ENCODE data around the gene UNC5C. TPM values are rescaled to one million over a fixed set of nuclear protein-coding genes. Genes with fewer than 3 reads are reported as not detected.
A peak's percentile ranks its signal among the peaks of the same experiment; 100 is the strongest.

UNC5C gene
- total and polyA plus RNA-seq, 2 donors (not counting 1 experiment from before 2014, with no cell fraction given), result 2.0 to 11.6 TPM

- H3K4me3 ChIP-seq (replicated peaks in 1 of 4; ENCODE audit: control extremely low read depth in 1 of 4, insufficient read depth in 1 of 4, low read depth in 3 of 4, low read length in 4 of 4), result no peak overlapping the region
- H4K20me1 ChIP-seq (ENCODE audit: control insufficient read depth, extremely low read depth, insufficient read depth, low read length), result no peaks in the 10 kb centered on the region
- no peak overlapping the region for H3K4me2 ChIP-seq (ENCODE audit: extremely low read depth, insufficient read depth, low read length)
- H3K4me1 ChIP-seq (ENCODE audit: control insufficient read depth, extremely low read depth, insufficient read depth, low read length), result no peaks in the 10 kb centered on the region
- H3K79me2 ChIP-seq (ENCODE audit: control insufficient read depth, insufficient read depth, low read length), result no peaks in the 10 kb centered on the region
- no peak for DNase-seq (ENCODE audit: low read depth in 2 of 2)
- TF ChIP-seq EZH2 (IDR thresholded peaks at IDR 0.05; ENCODE audit: low read length, missing control alignments), result no peak
- TF ChIP-seq CTCF (conservative IDR thresholded peaks at IDR 0.05 in 1 of 2, IDR thresholded peaks at IDR 0.05 in 1 of 2; ENCODE audit: low read depth in 1 of 2, low read length in 2 of 2), result no peak
- H2AFZ ChIP-seq (ENCODE audit: low read length), result no peak overlapping the region
- no peaks in the 10 kb centered on the region for H3K9me3 ChIP-seq (ENCODE audit: control insufficient read depth, insufficient read depth, low read depth, low read length)
- H3K27ac ChIP-seq (ENCODE audit: insufficient read depth, low read length), result no peak overlapping the region
- H3K27me3 ChIP-seq (ENCODE audit: control insufficient read depth, insufficient read depth, low read length), result no peaks in the 10 kb centered on the region
- H3K36me3 ChIP-seq (ENCODE audit: control insufficient read depth, insufficient read depth, low read length), result no peaks in the 10 kb centered on the region
- no peak overlapping the region for H3K9ac ChIP-seq (ENCODE audit: insufficient read depth, low read length)
Observed at GRCh38 chr4:95409750-95410149, 139.0 kb downstream of the UNC5C start.

GRCh38 chr4:95409127-95409526, 139.6 kb downstream of the UNC5C start:
- Histone ChIP-seq H4K20me1 (ENCODE audit: control insufficient read depth, extremely low read depth, insufficient read depth, low read length) (no peaks in the 10 kb centered on the region), H3K4me3 (replicated peaks in 1 of 4; ENCODE audit: control extremely low read depth in 1 of 4, insufficient read depth in 1 of 4, low read depth in 3 of 4, low read length in 4 of 4) (no peak overlapping the region), H3K4me2 (ENCODE audit: extremely low read depth, insufficient read depth, low read length) (no peak overlapping the region), H3K27me3 (ENCODE audit: control insufficient read depth, insufficient read depth, low read length) (no peaks in the 10 kb centered on the region), H2AFZ (ENCODE audit: low read length) (no peak overlapping the region), H3K36me3 (ENCODE audit: control insufficient read depth, insufficient read depth, low read length) (no peaks in the 10 kb centered on the region), H3K4me1 (ENCODE audit: control insufficient read depth, extremely low read depth, insufficient read depth, low read length) (no peaks in the 10 kb centered on the region), H3K27ac (ENCODE audit: insufficient read depth, low read length) (no peak overlapping the region), H3K9ac (ENCODE audit: insufficient read depth, low read length) (no peak overlapping the region), H3K9me3 (ENCODE audit: control insufficient read depth, insufficient read depth, low read depth, low read length) (no peaks in the 10 kb centered on the region), H3K79me2 (ENCODE audit: control insufficient read depth, insufficient read depth, low read length) (no peaks in the 10 kb centered on the region)
- DNase-seq (ENCODE audit: low read depth in 2 of 2), result peak in 1 of 2 donors; percentile 79
- no peak for TF ChIP-seq EZH2 (IDR thresholded peaks at IDR 0.05; ENCODE audit: low read length, missing control alignments)
- no peak for TF ChIP-seq CTCF (conservative IDR thresholded peaks at IDR 0.05 in 1 of 2, IDR thresholded peaks at IDR 0.05 in 1 of 2; ENCODE audit: low read depth in 1 of 2, low read length in 2 of 2)

GRCh38 chr4:95402299-95402698, 146.5 kb downstream of the UNC5C start:
- Histone ChIP-seq H3K27ac (ENCODE audit: insufficient read depth, low read length) (no peak overlapping the region), H3K4me2 (ENCODE audit: extremely low read depth, insufficient read depth, low read length) (no peak overlapping the region), H3K4me3 (replicated peaks in 1 of 4; ENCODE audit: control extremely low read depth in 1 of 4, insufficient read depth in 1 of 4, low read depth in 3 of 4, low read length in 4 of 4) (no peak overlapping the region), H3K9me3 (ENCODE audit: control insufficient read depth, insufficient read depth, low read depth, low read length) (no peaks in the 10 kb centered on the region), H3K27me3 (ENCODE audit: control insufficient read depth, insufficient read depth, low read length) (no peaks in the 10 kb centered on the region), H4K20me1 (ENCODE audit: control insufficient read depth, extremely low read depth, insufficient read depth, low read length) (no peaks in the 10 kb centered on the region), H3K36me3 (ENCODE audit: control insufficient read depth, insufficient read depth, low read length) (no peaks in the 10 kb centered on the region), H3K79me2 (ENCODE audit: control insufficient read depth, insufficient read depth, low read length) (no peaks in the 10 kb centered on the region), H3K4me1 (ENCODE audit: control insufficient read depth, extremely low read depth, insufficient read depth, low read length) (no peaks in the 10 kb centered on the region), H3K9ac (ENCODE audit: insufficient read depth, low read length) (no peak overlapping the region), H2AFZ (ENCODE audit: low read length) (no peak overlapping the region)
- DNase-seq (ENCODE audit: low read depth in 2 of 2), result no peak
- TF ChIP-seq EZH2 (IDR thresholded peaks at IDR 0.05; ENCODE audit: low read length, missing control alignments) (no peak), CTCF (conservative IDR thresholded peaks at IDR 0.05 in 1 of 2, IDR thresholded peaks at IDR 0.05 in 1 of 2; ENCODE audit: low read depth in 1 of 2, low read length in 2 of 2) (no peak)

Data from fibroblast of lung (primary cell).